GM19351 (cell line): ENCODE data around the gene PIK3AP1.
"Not testable (repeated sequence)": the region's sequence is repeated elsewhere in the genome, so short reads cannot be mapped to it uniquely, and the experiment has no call there.

Experiments used
- ATAC-seq: cut with Tn5 transposase; IDR thresholded peaks from one replicate; pipeline ENCODE4 v1.9.1; 2021; ENCODE audit warnings: mild to moderate bottlenecking, moderate library complexity; ENCODE audit not compliant: unreplicated experiment

Gene PIK3AP1

GRCh38 chr10:96585736-96586418 lies 134.4 kb downstream of the PIK3AP1 start:
- ATAC-seq, result peak; percentile 9

GRCh38 chr10:96584474-96584873 lies 135.8 kb downstream of the PIK3AP1 start:
- ATAC-seq, result no peak

- ATAC-seq, result no peak
Measured at GRCh38 chr10:96584035-96584434, 136.3 kb downstream of the PIK3AP1 start.

- ATAC-seq, result no peak
Measured at GRCh38 chr10:96579133-96579532, 141.2 kb downstream of the PIK3AP1 start.

GRCh38 chr10:96578633-96579032 lies 141.7 kb downstream of the PIK3AP1 start:
- no peak for ATAC-seq

- no peak for ATAC-seq
Measured at GRCh38 chr10:96578022-96578421, 142.3 kb downstream of the PIK3AP1 start.

GRCh38 chr10:96577069-96577468 lies 143.2 kb downstream of the PIK3AP1 start:
- ATAC-seq, result no peak

GRCh38 chr10:96576277-96576980 lies 143.9 kb downstream of the PIK3AP1 start:
- ATAC-seq, result no peak

GRCh38 chr10:96574564-96574963 lies 145.8 kb downstream of the PIK3AP1 start:
- not testable (repeated sequence) for ATAC-seq

- no peak for ATAC-seq
Measured at GRCh38 chr10:96573036-96573435, 147.3 kb downstream of the PIK3AP1 start.

GRCh38 chr10:96570983-96571964 lies 149.0 kb downstream of the PIK3AP1 start:
- ATAC-seq, result no peak

- no peak for ATAC-seq
Measured at GRCh38 chr10:96570511-96570910, 149.8 kb downstream of the PIK3AP1 start.

- ATAC-seq, result no peak
Measured at GRCh38 chr10:96568402-96568801, 151.9 kb downstream of the PIK3AP1 start.

- ATAC-seq, result no peak
Measured at GRCh38 chr10:96565774-96566173, 154.5 kb downstream of the PIK3AP1 start.

GRCh38 chr10:96560966-96561887 lies 159.1 kb downstream of the PIK3AP1 start:
- no peak for ATAC-seq

- ATAC-seq, result no peak
Measured at GRCh38 chr10:96560489-96560888, 159.8 kb downstream of the PIK3AP1 start.

GRCh38 chr10:96556003-96556402 lies 164.3 kb downstream of the PIK3AP1 start:
- ATAC-seq, result no peak

- ATAC-seq, result no peak
Measured at GRCh38 chr10:96555330-96555729, 165.0 kb downstream of the PIK3AP1 start.

GRCh38 chr10:96548589-96548988 lies 171.7 kb downstream of the PIK3AP1 start:
- ATAC-seq, result no peak

GRCh38 chr10:96545558-96545957 lies 174.8 kb downstream of the PIK3AP1 start:
- ATAC-seq, result not testable (repeated sequence)
